Thymus (tissue), 11 donors: Measurements from ENCODE around the gene STAP2. TPM values are rescaled to one million over a fixed set of nuclear protein-coding genes. Genes with fewer than 3 reads are reported as not detected.
A peak's percentile ranks its signal among the peaks of the same experiment; 100 is the strongest.
"Not testable (repeated sequence)": the region's sequence is repeated elsewhere in the genome, so short reads cannot be mapped to it uniquely, and the experiment has no call there.

ENCODE experiments used
- DNase-seq, 9 donors: peaks; one replicate each; pipeline ENCODE4 v3.0.0-alpha.2; 2013; ENCODE audit warnings: low spot score in 9 of 9, low read depth in 6 of 9, missing footprints in 1 of 9
- H3K27ac ChIP-seq, 2 donors: one replicate each; pipeline ENCODE4 v1.5.1; 2013; ENCODE audit warnings: control low read depth in 1 of 2, low read depth in 1 of 2, low read length in 1 of 2, mild to moderate bottlenecking in 1 of 2, moderate library complexity in 1 of 2
- H3K27me3 ChIP-seq, 2 donors: one replicate each; pipeline ENCODE4 v1.5.1; 2013; ENCODE audit warnings: low read length in 1 of 2; ENCODE audit not compliant: control insufficient read depth in 2 of 2, insufficient read depth in 1 of 2
- H3K36me3 ChIP-seq, 2 donors: one replicate each; pipeline ENCODE4 v1.5.1; 2013; ENCODE audit warnings: low read length in 1 of 2, mild to moderate bottlenecking in 1 of 2, moderate library complexity in 1 of 2; ENCODE audit not compliant: control insufficient read depth in 2 of 2, insufficient read depth in 2 of 2
- H3K4me1 ChIP-seq, 2 donors: one replicate each; pipeline ENCODE4 v1.5.1; 2013; ENCODE audit warnings: low read length in 2 of 2; ENCODE audit not compliant: control insufficient read depth in 2 of 2, insufficient read depth in 2 of 2
- H3K4me3 ChIP-seq, 2 donors: one replicate each; pipeline ENCODE4 v1.5.1; 2013; ENCODE audit warnings: low read length in 2 of 2, control low read depth in 1 of 2, mild to moderate bottlenecking in 1 of 2
- H3K9me3 ChIP-seq, 2 donors: one replicate each; pipeline ENCODE4 v1.5.1; 2013; ENCODE audit warnings: low read length in 1 of 2, mild to moderate bottlenecking in 1 of 2; ENCODE audit not compliant: control insufficient read depth in 2 of 2, insufficient read depth in 1 of 2
- WGBS: extraction: QIAGEN DNeasy Blood & Tissue Kit; methylation state at CpG from one replicate; pipeline ENCODE4 v1.1.7; 2013; 5-methylcytosine and 5-hydroxymethylcytosine counted together
- polyA plus RNA-seq: library from polyadenylated mRNA; stranded (reverse); fragments of 200-250 nt; gene quantifications from one replicate; pipeline ENCODE4 v1.2.3, GENCODE V29; 2013
- total RNA-seq: library from RNA; stranded (reverse); fragments of 120-200 nt; gene quantifications from one replicate; pipeline ENCODE4 v1.2.4, GENCODE V29; 2013
- donor health status: healthy.

STAP2 gene
- total and polyA plus RNA-seq, 2 donors, result 20.8 to 21.3 TPM

DNA sequence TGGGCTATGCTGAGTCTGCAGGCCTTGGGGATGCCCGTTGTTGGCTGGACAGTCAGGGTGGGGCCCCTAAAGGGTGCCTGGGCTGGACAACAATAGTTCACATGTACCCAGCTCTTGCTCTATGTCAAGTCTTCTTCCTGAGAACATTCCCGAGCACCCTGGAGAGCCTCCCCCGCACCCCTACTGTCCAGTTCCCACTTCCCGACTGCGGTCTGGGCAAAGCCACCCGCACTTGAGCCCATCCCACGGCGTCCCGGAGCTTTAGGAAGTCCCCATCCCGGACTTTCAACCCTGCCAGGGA lies 3.6 kb upstream of the STAP2 start:
- peak overlapping the region; percentile 85 to 86 for H3K27ac ChIP-seq
- DNase-seq, result no peak
- H3K36me3 ChIP-seq, result peaks cover 0 to 6% of the 10 kb centered on the region in 2 donors
- H3K9me3 ChIP-seq, result no peaks in the 10 kb centered on the region
- 10% methylated on average over 10 of the region's 10 CpGs for WGBS
- peaks cover 12 to 32% of the 10 kb centered on the region in 2 donors for H3K4me1 ChIP-seq
- peak overlapping the region; percentile 68 to 78 for H3K4me3 ChIP-seq
- no peaks in the 10 kb centered on the region for H3K27me3 ChIP-seq

DNA sequence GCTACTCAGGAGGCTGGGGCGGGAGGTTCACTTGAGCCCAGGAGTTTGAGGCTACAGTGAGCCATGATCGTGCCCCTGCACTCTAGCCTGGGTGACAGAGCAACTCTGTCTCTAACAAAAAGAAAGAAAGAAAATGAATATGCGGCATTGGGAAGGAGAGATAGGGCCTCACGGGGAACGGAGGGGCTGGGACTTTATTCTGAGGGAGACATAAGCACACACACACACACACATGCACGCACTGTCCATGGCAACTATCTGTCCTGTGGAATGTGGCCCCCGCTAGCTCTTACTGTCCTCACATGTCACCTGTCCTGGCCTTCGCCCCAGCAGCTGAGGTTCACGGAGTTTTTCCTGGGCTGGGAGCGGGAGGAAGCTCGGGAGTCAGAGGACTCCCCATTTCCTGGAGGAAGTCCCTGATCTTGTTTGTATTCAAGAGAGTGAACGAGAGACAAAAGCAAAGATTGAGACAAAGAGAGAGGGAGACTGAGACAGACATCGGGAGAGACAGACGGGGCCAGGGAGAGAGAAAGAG lies 654 bp downstream of the STAP2 start:
- Histone ChIP-seq H3K9me3 (no peaks in the 10 kb centered on the region), H3K36me3 (no peaks in the 10 kb centered on the region), H3K27ac (peak overlapping the region; percentile 66 to 78), H3K27me3 (no peaks in the 10 kb centered on the region), H3K4me3 (peak overlapping the region; percentile 44 to 49), H3K4me1 (peaks cover 5 to 22% of the 10 kb centered on the region in 2 donors)
- WGBS, result 17% methylated on average over 14 of the region's 14 CpGs
- DNase-seq, result peak in 1 of 9 donors; percentile 53

DNA sequence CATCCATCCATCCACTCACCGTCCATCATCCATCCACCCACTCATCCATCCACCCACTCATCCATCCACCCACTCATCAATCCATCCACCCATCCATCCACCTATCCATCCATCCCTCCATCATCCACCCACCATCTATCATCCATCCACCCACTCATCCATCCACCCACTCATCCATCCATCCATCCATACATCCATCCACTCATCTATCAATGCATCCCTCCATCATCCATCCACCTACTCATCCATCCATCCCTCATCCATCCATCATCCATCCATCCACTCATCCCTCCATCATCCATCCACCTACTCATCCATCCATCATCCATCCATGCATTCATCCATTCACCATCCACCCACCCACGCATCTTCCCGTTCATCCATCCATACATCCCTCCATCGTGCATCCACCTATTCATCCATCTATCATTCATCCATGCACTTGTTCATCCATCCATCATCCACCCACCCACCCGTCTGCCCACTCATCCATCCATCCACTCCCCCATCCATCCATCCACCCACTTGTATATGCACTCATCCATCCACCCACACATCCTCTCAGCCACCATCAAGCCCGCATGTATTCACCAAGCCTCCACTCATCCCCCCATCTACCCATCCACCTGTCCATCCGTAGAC lies 3.6 kb downstream of the STAP2 start:
- no peaks in the 10 kb centered on the region for H3K27me3 ChIP-seq
- no peaks in the 10 kb centered on the region for H3K9me3 ChIP-seq
- DNase-seq, result no peak
- no peak overlapping the region for H3K4me3 ChIP-seq
- H3K4me1 ChIP-seq, result peaks cover 5 to 12% of the 10 kb centered on the region in 2 donors
- WGBS, result 97% methylated on average over 7 of the region's 7 CpGs
- no peak overlapping the region for H3K27ac ChIP-seq
- H3K36me3 ChIP-seq, result no peaks in the 10 kb centered on the region

GRCh38 chr19:4329858-4330257 lies 8.8 kb downstream of the STAP2 start:
- Histone ChIP-seq H3K4me3 (no peak overlapping the region), H3K36me3 (no peaks in the 10 kb centered on the region), H3K27me3 (peaks cover 8 to 23% of the 10 kb centered on the region in 2 donors), H3K4me1 (peaks cover 17 to 28% of the 10 kb centered on the region in 2 donors), H3K9me3 (peaks cover 0 to 10% of the 10 kb centered on the region in 2 donors), H3K27ac (no peak overlapping the region)
- WGBS, result 97% methylated on average over 19 of the region's 19 CpGs
- DNase-seq, result no peak

DNA sequence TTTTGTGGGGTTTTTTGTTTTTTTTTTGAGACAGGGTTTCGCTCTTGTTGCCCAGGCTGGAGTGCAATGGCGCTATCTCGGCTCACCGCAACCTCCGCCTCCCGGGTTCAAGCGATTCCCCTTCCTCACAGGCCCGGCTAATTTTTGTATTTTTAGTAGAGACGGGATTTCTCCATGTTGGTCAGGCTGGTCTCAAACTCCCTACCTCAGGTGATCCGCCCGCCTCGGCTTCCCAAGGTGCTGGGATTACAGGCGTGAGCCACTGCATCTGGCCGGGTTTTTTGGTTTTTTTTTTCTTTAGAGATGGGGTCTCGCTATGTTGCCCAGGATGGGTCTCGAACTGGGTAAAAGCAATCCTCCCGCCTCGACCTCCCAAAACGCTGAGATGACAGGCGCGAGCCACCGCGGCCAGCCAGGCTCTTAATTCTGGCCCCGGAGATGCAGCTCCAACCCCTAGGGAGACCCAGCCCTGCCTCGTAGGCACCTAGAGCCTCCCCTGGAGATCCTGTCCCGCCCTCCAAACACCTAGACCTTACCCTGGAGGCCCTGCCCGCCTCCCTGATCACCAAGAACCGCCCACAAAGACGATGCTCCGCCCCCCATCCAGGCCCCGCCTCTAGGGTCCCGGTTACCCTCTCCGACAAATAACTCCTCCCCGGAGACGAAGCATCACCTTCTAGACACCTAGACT lies 9.5 kb downstream of the STAP2 start:
- WGBS, result 54% methylated on average over 35 of the region's 35 CpGs
- Histone ChIP-seq H3K9me3 (peaks cover 0 to 10% of the 10 kb centered on the region in 2 donors), H3K27me3 (peaks cover 8 to 23% of the 10 kb centered on the region in 2 donors), H3K4me3 (peak overlapping the region; percentile 37 to 59), H3K27ac (peak overlapping the region in 1 of 2 donors; percentile 50), H3K4me1 (peaks cover 17 to 28% of the 10 kb centered on the region in 2 donors)
- H3K36me3 ChIP-seq, DNase-seq: not testable (repeated sequence)

DNA sequence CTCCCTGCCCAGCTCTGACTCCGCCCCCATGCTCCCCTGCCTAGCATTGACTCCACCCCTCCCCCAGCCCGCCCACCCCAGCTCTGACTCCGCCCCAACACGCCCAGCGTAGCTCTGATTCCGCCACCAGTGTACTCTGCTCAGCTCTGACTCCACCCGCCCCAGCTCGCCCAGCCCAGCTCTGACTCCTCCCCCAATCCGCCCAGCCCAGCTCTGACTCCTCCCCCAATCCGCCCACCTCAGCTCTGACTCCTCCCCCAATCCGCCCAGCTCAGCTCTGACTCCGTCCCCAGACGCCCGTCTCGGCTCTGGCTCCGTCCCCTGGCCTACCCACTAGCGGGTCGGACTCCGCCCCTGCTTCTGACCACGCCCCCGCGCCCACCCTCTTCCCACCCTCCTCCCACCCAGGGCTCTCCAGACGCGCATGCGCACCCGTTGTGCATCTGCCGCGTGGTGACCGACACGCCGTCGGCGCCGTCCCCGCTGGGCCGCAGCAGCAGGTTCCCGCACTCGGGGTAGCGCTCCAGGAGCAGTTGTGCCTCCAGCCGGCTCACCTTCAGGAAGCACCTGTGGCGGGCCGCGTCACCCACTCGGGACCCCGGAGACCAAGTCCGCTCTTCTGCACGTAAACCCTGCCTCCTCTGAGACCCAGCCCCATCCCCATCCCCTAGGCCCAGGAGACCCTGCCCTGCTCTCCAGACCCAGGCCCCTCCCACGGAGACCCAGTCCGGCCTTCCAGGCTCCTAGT lies 10.2 kb downstream of the STAP2 start:
- peak overlapping the region in 1 of 2 donors; percentile 50 for H3K27ac ChIP-seq

GRCh38 chr19:4327877-4328242 lies 10.8 kb downstream of the STAP2 start:
- peaks cover 0 to 10% of the 10 kb centered on the region in 2 donors for H3K9me3 ChIP-seq
- peak overlapping the region; percentile 37 to 41 for H3K4me3 ChIP-seq
- 17% methylated on average over 13 of the region's 13 CpGs for WGBS
- peak overlapping the region in 1 of 2 donors; percentile 52 for H3K27ac ChIP-seq
- no peak for DNase-seq
- peaks cover 17 to 28% of the 10 kb centered on the region in 2 donors for H3K4me1 ChIP-seq
- peaks cover 8 to 23% of the 10 kb centered on the region in 2 donors for H3K27me3 ChIP-seq
- no peaks in the 10 kb centered on the region for H3K36me3 ChIP-seq

More for the DNA sequence above, 10.2 kb downstream of the STAP2 start:
- peak; percentile 62 to 97 (median 86) for DNase-seq
- H3K4me3 ChIP-seq, result peak overlapping the region; percentile 37 to 59
- under 1% methylated on average over 49 of the region's 49 CpGs for WGBS
- H3K36me3 ChIP-seq, result no peaks in the 10 kb centered on the region
- peaks cover 0 to 10% of the 10 kb centered on the region in 2 donors for H3K9me3 ChIP-seq
- H3K4me1 ChIP-seq, result peaks cover 17 to 28% of the 10 kb centered on the region in 2 donors
- peaks cover 8 to 23% of the 10 kb centered on the region in 2 donors for H3K27me3 ChIP-seq

- Histone ChIP-seq H3K36me3 (no peaks in the 10 kb centered on the region), H3K27me3 (peaks cover 8 to 23% of the 10 kb centered on the region in 2 donors), H3K9me3 (peaks cover 0 to 10% of the 10 kb centered on the region in 2 donors), H3K4me3 (peak overlapping the region; percentile 37 to 41), H3K4me1 (peaks cover 17 to 28% of the 10 kb centered on the region in 2 donors), H3K27ac (no peak overlapping the region)
- WGBS, result 9% methylated on average over 30 of the region's 30 CpGs
- DNase-seq, result peak in 4 of 9 donors; percentile 23 to 61 (median 51)
These were observed 11.3 kb downstream of the STAP2 start for GRCh38 chr19:4327252-4327876.
